ENCODE measurements around the gene GCHFR. TPM values are rescaled to one million over a fixed set of nuclear protein-coding genes. Genes with fewer than 3 reads are reported as not detected.

GCHFR gene
- total RNA-seq, 1 experiment from 2014 or later: 4.6 TPM

DNA sequence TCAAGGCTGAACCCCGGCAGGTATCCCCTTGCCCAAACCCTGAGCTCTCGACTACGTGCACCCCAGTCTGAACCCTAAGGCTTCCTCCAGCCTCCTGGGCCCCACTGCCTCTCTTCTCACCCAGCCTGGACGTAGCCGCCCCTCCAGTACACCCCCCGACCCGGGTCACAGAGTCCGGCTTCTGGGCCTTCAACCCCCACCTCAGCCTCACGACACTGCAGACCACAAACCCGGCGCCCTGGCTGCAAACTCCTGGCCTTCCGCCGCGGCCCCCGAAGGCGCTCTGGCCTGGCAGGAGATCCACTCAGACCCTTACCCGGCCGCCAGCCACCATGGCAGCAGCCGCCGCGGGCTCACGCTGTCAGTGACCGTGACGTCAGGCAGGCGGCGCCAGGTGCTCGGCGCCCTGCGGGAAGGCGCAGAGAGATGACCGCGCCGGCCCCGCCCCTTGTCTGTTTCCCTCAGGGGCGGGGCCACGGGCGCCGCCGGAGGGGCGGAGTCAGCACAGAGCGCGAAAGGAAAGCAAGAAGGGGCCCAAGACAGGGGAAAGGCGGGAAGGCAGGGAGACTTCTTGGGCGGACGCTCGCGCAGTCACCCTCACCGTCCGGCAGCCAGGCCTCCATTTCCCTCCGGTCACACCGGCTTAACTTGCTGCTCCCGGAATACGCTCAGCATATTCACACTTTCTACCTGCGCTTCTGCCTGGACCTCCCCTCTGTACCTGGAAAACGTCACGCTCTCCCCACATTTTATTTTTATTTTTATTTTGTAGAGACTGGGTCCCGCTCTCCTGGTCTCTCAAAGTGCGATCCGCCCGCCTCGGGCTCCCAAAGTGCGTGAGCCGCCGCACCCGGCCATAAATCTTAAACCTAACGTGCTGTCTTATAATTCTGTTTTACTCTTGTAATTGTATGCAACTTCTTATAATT, 8.7 kb upstream of the GCHFR start, which contains the start of gene RMDN3:
Gene RMDN3, minus strand, starts transcription at position 372 of the 929 bp plus-strand sequence. CDS start 471 bp downstream, outside the sequence.
- peak; percentile 92 for DNase-seq (ENCODE audit: low read depth)

DNA sequence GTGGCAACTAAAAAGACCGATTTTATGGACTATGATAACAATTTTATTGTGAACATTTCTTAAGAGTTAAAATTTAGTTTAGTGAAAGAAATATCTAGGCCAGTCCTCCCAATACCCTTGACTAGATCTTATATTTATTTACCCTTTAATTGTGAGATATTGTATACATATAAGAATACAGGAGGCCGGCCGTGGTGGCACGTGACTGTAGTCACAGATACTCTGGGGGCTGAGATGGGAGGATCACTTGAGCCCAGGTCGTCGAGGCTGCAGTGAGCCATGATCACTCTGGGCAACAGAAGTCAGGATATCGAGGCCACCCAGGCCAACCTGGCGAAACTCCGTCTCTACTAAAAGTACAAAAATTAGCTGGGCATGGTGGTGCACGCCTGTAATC, 8.1 kb upstream of the GCHFR start:
- no peak for DNase-seq (ENCODE audit: low read depth)

DNA sequence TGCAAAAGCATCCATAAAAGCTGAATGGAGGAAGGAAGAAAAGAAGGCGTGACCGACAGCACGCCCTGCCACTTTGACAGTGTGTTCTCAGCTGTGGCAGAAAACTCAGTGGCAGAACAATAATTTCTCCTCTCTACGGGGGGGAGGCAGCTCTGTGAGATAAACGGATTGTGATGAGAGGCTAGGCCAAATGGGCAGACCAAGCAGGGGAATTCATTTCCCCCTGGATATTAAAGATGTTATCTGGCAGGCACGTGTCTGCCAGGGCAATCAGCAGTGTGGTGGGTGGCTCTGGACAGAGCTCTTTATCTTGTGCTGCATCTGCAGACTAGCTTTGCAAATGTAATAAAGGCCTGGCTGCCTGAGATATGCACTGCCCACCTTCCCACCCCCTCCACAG, 6.9 kb upstream of the GCHFR start:
- DNase-seq (ENCODE audit: low read depth): no peak

DNA sequence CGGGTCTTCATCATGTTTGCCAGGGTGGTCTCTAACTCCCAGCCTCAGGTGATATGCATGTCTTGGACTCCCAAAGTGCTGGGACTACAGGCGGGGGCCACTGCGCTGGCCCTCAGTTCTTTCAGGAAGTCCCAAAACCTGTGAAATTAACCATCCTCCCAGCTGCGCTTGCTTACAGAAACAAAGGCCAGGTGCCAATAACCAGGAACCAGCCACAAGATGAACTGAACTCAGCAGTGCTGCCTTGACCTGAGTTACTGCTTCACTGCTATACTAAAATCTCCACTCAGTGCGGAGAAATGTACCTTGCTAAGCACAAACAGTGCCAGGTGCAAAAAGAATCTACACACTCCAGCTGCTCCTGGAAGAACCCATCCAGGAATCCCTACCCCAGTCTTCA, 3.9 kb upstream of the GCHFR start:
- DNase-seq (ENCODE audit: low read depth): no peak

DNA sequence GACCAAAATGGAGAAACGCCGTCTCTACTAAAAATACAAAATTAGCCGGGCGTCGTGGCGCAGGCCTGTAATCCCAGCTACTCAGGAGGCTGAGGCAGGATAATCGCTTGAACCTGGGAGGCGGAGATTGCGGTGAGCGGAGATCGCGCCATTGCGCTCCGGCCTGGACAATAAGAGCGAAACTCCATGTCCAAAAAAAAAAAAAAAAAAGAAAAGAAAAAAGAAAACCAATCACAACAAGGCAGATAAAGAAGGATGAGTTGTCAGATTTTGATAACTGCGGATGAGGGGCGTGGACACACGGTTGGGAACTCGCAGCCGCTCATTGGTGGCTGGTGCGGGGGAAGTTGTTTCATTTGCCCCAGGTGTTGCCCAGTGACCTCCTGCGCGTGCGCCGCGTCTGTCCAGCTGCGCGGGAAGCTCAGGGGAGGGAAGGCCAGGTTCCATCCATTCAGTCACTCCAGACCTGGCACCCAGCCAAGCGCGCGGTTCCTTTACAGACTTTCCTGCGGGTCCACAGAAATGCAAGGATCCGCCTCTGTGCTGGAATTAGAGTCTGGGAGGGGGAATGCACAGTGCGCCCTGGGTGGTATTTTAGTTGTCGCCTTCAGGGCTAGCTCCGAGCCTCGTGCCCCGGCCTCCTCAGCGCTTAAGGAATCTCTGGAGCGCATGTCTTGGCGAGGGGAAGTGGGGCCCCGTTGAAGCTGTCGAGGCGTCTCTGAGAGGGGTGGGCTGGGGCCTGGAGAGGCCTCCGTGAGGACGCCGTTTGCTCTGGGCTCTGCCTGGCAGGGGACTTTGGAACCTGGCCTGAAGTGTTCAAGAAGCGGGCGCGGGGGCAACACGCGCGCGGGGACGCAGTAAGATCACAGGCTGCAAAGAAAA, 708 bp upstream of the GCHFR start:
- peak; percentile 63 for DNase-seq (ENCODE audit: low read depth)

DNA sequence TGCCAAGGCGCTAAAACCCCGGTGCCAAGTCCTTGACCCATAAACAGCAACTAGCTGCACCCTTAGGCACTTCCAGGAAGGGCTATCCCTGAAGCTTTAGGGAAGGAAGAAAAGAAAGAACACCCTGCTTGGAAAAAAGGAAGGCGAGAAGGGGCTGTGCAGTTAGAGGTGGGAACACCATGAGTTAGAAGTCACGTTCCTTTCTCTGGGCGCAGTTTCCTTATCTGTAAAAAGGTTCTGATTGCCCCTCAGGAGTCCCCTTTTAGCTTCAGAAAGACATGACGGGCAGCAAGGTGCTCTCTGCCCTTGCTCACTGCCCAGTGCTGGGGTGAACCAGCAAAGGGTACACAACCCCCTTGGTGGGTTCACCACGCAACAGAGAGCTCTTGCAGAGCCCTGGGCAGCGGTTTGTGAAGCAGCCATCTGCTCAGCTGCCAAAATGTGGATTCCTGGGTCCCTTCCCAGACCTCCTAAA, 798 bp downstream of the GCHFR start:
- DNase-seq (ENCODE audit: low read depth): no peak

DNA sequence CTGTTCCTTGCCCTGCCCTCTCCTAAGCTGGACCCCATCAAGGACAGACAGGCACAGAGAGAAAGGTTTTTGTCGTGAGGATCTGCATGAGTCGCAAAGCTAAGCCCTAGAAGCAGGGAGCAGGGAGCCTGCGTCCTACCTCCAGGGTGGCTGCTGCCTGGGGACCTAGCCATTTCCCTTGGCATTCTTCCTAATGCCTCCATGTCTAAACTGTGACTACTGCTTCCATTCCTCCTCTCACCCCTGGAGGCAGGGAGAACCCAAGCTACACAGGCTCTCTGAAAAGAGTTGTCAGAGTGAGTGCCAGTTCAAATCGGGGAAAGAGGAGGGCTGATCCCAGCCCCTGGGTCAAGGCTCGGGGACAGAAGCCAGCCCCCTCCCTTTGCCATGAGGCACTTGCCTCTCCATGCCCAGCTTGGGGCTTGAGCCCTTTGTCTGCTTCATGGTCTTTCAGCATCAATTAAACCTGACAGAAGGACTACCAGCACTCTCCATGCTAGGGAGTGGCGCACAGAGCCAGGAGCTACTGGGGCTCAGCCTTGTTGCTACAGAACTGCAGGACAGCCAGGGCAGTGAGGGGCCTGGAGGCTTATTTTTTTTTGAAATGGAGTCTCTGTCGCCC, 2.4 kb downstream of the GCHFR start:
- peak; percentile 37 for DNase-seq (ENCODE audit: low read depth)

DNA sequence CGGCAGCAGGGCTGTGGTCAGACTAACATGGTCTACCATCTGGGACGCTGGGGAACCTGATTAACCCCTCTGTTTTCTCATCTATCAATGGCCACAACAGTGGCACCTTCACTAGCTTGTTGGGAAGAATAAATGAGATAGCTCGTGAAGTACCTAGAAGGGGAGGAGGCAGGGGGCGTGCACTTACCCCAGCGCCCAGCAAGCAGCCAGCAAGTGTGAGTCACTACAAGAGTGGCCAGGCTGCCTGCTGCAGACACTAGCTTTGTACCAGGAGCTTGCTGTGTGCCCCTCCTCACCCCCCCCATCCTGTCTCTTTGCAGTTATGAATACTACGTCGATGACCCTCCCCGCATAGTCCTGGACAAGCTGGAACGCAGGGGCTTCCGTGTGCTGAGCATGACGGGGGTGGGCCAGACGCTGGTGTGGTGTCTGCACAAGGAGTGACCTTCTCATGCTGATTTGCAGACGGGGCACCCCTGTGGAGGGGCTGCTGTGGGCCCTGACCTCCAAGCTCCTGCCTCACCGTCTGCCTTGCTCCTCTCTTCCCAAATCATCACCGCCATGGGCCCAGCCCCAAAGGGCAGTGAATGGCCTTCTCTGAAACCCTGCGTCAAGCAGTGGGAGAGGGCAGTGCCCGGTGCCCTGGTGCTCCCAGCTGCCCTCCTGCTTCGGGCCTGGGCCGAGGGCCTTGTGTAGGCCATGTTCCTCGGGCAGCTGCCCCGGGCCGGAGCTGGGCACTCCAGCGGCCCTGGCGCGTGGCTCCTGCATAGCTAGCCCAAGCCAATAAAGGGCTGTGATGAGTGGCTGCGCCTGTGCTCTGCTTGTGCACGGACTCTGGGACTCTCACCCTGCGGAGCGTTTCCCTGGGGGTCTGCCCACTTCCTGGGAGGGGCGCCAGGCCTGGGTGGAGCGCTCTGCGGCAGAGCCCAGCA, 3.3 kb downstream of the GCHFR start:
- no peak for DNase-seq (ENCODE audit: low read depth)

DNA sequence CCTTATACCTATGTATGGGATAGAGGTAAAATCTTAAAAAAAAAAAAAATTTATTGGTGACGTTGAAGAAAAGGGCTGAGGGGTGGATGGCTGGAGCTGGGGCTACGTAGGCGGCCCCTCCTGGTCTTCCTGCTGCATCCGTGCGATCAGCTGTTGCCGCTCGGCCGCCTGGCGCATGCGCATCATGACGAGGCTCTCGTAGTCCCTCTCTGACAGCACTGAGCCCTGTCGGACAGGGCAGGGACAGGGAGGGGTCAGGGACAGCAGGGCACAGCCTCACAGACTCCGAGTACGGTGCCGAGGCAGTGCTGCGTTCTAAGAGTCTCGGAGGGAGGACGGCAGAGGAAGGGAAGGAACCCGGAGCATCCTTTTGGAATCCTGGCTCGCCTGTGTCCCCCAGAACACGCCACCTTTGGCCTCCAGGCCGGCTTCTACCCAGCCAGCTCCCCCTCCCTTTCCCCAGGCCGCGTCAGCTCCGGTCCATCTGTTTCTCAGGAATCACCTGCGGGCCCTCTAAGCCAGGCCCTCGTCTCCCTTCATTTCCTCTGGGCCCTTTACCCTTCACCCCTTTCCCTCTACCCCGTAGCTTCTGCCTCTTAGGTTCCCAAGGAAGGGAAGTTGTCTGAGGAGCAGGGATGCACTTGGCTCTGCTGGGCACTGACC, 4.1 kb downstream of the GCHFR start:
- DNase-seq (ENCODE audit: low read depth): no peak

DNA sequence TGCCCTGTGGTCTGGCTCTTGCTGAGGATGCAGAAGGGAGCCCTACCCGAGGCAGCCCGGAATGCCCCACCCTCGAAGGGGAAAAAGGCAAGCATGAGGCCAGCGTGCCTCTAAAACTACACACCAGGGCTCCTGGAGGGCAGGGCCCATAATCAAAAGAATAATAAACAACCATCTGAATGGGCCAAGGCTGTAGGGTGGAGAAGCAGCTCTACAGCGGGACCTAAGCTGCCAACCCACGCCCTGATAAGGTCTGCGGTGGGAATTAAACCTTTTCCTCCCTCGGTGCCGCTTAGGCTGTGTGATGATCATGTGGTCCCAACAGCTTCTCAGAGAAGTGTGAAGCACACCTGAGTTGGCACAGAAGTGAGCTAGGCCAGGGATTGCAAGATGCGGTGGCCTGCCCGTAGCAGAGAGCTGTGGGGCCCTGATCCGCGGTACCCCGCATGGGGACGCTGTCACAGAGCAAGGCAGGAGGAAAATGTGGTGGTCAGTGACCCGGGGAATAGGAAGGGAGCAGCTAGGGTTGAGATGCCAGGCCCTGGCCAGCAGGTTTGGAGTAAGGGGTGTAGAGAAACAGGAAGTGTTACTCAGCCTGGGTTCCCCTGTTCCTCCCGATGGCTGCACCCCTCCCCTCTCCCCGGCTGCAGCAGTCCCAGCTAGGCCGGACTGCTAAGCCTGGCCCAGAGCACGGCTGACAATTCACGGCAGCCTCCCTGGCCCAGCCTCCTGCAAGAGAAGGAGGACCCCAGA, 4.8 kb downstream of the GCHFR start:
- DNase-seq (ENCODE audit: low read depth): no peak

DNA sequence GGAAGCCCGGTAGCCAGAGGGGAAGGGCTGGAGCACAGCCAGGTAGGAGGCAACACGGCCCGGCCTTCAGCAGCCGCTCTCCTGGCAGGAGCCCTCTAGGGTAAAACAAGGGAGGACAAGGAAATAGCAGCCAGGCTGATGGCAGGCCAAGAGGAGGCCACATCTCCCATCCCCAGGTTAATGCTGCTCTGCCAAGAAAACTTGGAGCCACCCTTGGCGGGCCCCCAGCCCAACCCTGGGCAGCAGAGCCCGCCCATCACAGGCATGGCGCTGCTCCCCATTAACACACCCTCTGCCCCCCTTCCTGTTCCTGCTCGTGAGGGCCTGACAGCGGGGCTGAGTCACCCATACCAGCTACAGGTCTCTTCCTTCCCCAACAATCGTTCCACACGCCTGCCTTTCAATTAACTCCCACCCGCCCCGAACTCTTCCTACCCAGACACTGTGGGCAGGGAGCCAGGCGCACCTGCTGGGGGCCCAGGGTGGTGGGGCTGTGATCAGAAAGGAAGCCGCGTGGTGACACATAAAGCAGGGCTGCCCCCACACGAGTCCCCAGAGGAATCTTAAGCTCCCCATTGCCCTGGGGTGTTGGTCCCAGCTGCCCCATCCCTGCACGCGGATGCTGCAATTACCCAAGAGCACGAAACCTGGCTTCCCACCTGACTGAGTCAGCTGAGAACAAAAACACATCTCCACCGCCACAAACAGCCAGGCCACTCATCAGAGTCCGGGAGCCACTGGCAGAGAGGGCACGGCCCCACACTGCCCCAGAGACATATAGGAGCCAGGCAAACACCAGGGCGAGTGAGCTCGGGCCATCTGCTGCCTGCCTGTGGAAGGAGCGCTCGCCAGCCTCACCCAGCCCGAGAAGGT, 5.6 kb downstream of the GCHFR start, which contains the start of gene C15orf62:
Gene C15orf62, plus strand, starts transcription at position 707 of the 873 bp plus-strand sequence. CDS start 516 bp downstream, outside the sequence.
- no peak for DNase-seq (ENCODE audit: low read depth)

DNA sequence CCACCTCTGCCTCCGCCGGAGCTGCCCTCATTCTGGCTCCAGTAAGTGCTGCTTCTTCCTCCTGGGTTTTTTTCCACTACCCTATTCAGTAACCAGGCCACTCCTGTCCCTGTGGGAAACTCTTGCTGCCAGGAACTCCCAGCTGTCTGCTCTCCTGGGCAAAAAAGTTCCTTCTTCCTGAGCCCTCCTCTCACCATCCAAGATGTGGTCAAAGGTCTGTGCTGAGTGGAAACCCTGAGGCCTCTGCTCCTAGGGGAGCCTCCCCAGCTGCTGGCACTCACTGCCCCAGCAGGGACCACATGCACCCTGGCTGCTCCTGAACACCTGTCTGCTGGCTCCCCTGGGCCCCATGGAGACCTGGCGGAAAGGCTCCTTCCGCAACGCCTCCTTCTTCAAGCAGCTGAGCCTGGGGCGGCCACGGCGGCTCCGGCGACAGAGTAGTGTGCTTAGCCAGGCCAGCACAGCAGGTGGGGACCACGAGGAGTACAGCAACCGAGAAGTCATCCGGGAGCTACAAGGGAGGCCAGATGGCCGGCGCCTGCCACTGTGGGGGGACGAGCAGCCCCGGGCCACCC, 6.4 kb downstream of the GCHFR start:
- no peak for DNase-seq (ENCODE audit: low read depth)

DNA sequence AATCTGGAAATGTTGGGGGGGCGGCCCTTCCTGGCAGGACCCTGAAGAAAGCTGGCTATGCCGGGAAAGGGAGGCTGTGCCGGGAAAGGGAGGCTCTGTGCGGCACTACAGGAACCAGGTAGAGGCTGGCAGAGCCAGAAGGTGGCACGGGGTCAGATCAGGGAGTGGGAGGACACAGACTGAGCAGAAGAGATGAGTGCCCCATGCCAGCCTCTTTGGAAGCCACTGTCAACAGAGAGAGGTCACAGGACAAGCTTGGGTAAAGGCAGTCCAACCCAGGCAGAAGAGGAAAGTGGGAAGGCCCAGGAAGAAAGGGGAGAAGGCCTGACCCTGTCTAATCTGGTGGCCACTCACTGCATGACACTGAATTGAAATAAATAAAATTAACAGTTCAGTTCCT, 7.4 kb downstream of the GCHFR start:
- no peak for DNase-seq (ENCODE audit: low read depth)

DNA sequence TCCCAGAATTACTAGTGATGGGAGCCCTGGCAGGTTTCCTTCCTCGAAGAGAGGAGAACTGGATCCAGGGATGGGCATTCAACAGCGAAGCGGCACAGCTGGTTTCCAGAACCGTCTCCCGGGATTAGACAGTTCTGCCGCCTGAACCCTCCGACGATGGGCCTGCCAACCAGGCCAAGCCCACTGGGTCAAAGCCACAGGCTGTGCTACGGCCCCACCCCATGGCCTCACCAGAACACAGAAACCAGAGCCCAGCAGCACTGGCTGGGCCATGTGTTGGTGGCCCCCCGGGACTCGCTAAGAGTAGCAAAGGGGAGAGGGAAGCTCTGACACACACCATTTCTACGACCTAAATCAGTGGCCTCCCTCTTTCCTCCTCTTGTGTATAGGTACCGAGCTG, 8.1 kb downstream of the GCHFR start:
- no peak for DNase-seq (ENCODE audit: low read depth)

DNA sequence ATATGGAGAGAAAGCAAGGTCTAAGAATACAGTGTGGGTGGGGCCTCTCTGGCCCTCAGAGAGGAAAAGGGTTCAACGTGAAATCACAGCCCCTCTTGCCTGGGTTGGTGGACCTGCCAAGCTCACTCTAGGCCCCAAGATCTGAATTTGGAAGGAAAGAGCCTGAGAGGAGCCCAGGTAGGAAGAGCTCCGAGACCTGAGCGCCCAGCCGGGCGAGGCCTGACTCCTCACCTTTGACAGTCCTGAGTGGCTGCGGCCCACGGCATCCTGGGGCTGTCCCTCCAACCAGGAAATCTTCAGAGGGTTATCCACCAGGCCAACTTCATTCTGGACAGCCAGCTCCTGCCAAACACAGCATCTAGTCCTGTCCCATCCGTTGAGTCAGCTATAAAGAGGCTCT, 9.6 kb downstream of the GCHFR start:
- DNase-seq (ENCODE audit: low read depth): no peak

DNA sequence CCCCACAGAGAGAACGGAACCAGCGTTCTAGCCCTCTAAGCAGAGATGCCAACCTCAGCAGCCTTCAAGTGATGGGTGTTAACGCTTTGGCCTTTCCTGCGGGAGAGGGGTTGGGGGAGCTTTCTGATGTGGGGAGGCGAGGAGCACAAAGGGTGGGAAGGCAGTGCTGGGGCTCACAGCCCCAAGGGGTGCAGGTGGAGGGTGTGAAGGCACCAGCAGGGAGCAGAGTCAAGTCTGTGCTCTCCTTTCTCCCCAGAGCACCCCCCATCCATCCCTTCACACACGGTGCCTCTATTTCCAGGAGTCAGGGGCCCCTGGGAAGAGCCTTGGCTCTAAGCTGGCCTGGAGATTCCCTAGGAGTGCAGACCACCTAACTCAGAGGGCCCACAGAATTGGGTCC, 10.0 kb downstream of the GCHFR start:
- no peak for DNase-seq (ENCODE audit: low read depth)

DNA sequence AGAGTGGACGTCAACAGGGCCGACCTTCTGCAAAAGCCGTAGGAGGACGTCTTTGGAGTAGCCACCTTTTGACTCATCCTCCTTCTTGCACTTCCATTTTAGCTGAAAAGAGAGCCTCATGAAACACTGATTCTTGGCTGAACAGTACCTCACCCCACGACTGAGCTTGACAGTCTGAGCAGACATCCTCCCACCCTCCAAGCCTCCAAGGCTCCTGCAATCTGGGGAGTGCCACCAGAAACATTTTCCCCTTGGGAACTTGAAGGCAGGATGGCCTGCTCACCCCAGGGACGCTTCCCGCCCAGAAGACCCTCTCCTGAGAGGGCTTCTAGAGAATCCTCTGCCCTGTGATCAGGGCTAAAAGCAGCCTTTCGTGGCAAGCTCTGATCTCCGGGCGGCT, 11.1 kb downstream of the GCHFR start:
- no peak for DNase-seq (ENCODE audit: low read depth)
